ENCODE measurements around the gene RBMS1. TPM values are rescaled to one million over a fixed set of nuclear protein-coding genes. Genes with fewer than 3 reads are reported as not detected.

Gene RBMS1
- total and polyA plus RNA-seq, 5 donors: 41.7 to 73.5 (median 62.7) TPM

DNA sequence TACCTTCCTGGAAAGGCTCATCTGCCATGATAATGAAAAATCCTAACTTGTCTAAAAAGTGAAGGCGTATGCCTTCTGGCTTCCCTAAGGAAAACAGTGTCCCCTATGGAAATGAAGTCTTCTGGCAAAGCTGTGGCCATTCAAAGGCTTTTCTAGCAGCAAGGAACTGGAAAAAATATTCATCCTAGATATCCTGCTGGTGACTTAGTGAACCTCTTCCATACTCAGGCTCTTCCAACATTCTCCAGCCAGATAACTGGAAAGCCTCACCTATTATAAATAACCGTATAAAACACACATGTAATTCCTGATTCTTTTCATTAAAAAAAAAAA is 84.7 kb downstream of the RBMS1 start:
- peak overlapping the region; percentile 4 for H3K4me3 ChIP-seq (ENCODE audit: low read length)
- intact Hi-C loops (cut with DNase I): loop anchor here in 1 of 4 donors (10.0 kb wide), 2 partner anchors 84 to 86 kb away; partner anchors contain the start of gene RBMS1

DNA sequence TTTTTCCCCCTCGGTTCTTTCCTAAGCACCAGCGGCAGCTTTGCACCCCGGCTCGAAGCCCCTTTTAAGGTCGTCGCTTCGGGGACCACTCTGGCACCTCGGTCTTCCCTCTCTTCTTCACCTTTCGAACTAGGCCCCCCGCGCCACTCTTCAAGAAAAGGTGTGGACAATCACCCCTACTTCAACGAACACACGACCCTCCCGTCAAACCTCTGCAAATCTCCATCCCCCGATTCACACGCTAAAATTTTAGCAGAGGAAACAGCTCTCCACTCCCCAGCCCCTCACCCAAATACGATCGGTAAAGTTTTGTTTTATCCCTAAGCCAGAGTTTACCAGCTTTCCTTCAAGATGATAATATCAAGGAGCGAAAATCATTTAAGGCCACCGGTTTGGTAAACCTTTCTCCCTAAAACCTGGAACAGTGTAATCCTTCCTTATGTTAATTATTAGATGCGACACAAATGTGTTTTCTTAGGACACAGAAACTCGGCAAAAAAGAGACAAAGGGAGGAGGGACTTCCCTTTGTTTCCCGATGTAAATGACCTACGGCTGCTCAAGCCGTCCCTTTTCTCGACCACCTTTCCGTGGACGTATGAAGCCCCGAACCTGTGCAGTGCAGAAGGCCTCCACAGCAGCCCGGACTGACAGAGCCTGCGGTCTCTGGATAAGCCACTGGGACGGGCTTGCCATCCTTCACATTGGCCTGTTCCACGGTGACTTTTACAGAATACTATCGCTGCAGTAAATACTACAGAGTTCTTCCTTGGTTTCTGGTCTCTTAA is 85.2 kb downstream of the RBMS1 start:
- no peaks in the 10 kb centered on the region for H3K9me3 ChIP-seq (ENCODE audit: control insufficient read depth, low read length)
- peak overlapping the region; percentile 83 for H3K4me3 ChIP-seq (ENCODE audit: low read length)
- peak; percentile 33 to 46 for ATAC-seq
- no peaks in the 10 kb centered on the region for H3K27me3 ChIP-seq (ENCODE audit: control insufficient read depth, insufficient read depth)
- peaks cover 12% of the 10 kb centered on the region for H3K4me1 ChIP-seq (ENCODE audit: control insufficient read depth, insufficient read depth, low read length)
- intact Hi-C loops (cut with DNase I): loop anchor here in 1 of 4 donors (10.0 kb wide), 2 partner anchors 84 to 86 kb away; partner anchors contain the start of gene RBMS1
- peak overlapping the region; percentile 87 for H3K27ac ChIP-seq (ENCODE audit: low read length)
- WGBS: 19% methylated on average over 34 of the region's 34 CpGs
- DNase-seq: peak; percentile 24 to 70 (median 58)

More for the DNA sequence above, 84.7 kb downstream of the RBMS1 start:
- Histone ChIP-seq H3K27ac (ENCODE audit: low read length) (peak overlapping the region; percentile 87), H3K4me1 (ENCODE audit: control insufficient read depth, insufficient read depth, low read length) (peaks cover 12% of the 10 kb centered on the region), H3K9me3 (ENCODE audit: control insufficient read depth, low read length) (no peaks in the 10 kb centered on the region), H3K27me3 (ENCODE audit: control insufficient read depth, insufficient read depth) (no peaks in the 10 kb centered on the region)
- DNase-seq (no peak), ATAC-seq (no peak)
- 57% methylated on average over 2 of the region's 2 CpGs for WGBS

DNA sequence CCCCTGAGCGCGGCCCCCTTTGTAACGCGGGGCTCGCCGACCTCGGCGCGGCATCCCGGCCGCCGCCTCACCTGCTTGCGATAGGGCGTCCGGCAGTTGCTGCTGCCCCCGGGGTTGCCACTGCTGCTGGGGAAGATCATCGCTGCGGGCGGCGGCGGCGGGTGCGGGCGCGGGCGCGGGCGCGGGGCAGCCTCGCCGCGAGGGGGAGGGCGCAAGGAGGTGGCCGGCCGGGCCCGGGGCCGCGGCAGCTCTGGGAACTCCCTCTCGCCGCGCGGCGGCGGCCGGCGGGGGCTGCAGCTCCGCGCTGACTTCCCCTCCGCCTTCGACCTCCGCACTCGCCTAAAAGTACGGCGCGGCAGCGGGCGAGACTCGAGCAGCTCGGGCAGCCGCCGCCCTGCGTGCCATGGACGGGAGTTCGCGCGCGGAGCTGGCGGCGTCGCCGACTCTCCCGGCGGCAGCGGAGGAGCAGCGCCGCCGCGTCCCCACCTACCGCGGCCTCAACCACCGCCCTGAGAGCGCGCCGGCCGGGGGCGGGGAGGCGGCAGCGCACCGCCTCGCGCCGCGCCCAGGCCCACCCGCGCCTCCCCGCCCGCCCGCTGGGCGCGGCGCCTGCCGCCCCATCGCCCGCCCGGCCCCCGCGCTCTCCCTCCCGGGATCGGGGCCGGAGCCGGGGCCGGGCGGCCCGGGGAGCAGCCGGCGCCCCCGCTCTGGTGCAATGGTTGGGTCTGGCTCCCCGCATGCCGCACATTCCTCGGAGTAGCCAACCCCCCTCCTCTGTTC is 86.0 kb downstream of the RBMS1 start:
- under 1% methylated on average over 117 of the region's 120 CpGs for WGBS
- H3K4me1 ChIP-seq (ENCODE audit: control insufficient read depth, insufficient read depth, low read length): peaks cover 12% of the 10 kb centered on the region
- H3K27me3 ChIP-seq (ENCODE audit: control insufficient read depth, insufficient read depth): no peaks in the 10 kb centered on the region
- intact Hi-C loops (cut with DNase I): loop anchor here in 1 of 4 donors (10.0 kb wide), 2 partner anchors 83 to 87 kb away; partner anchors contain the start of gene RBMS1
- peak overlapping the region; percentile 83 for H3K4me3 ChIP-seq (ENCODE audit: low read length)
- peak; percentile 90 for ATAC-seq
- no peaks in the 10 kb centered on the region for H3K9me3 ChIP-seq (ENCODE audit: control insufficient read depth, low read length)
- peak overlapping the region; percentile 80 for H3K27ac ChIP-seq (ENCODE audit: low read length)
- peak; percentile 67 to 88 (median 87) for DNase-seq

DNA sequence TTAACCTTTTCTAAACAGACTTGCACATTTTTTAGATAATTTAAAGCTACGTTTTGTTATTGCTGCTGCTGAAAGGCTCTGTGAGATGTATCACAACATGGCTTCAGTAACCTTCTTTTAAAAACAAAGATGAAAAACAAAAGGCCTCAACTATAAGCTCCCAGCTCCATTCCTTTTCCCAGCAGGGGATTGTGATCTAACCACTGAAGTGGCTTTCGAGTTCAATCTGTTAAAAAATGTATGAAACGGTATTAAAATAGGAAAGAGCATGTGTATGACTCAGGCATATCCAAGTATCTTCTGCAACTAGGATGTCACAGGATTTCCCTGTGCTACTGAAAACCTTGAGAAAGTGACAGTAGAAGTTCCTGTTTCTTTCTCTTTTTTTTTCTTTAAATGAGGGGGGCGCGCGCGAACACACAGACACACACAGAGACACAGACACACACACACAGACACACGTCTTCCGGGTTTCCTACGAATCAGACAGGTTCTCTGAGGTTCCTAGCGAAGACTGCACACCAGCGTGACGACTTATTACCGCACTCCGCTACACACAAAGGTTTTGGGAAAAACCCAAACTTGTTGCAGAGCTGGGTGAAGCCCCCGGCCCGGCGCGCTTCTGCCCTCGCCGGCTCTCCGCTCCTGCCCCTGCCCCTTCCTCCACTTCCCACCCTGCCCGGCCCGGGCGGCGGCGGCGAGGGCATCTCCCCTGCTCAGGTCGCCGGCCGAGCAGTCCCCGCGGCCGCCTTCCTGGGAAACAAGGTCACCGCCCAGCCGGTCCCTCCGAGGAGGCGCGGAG is 86.8 kb downstream of the RBMS1 start:
- intact Hi-C loops (cut with DNase I): loop anchor here in 1 of 4 donors (10.0 kb wide), 2 partner anchors 82 to 88 kb away; partner anchors contain the start of gene RBMS1
- ATAC-seq: peak; percentile 47 to 55
- under 1% methylated on average over 39 of the region's 39 CpGs for WGBS
- no peaks in the 10 kb centered on the region for H3K27me3 ChIP-seq (ENCODE audit: control insufficient read depth, insufficient read depth)
- DNase-seq: peak in 2 of 3 donors; percentile 43 to 83
- peak overlapping the region; percentile 80 for H3K27ac ChIP-seq (ENCODE audit: low read length)
- H3K4me1 ChIP-seq (ENCODE audit: control insufficient read depth, insufficient read depth, low read length): peaks cover 14% of the 10 kb centered on the region
- no peaks in the 10 kb centered on the region for H3K9me3 ChIP-seq (ENCODE audit: control insufficient read depth, low read length)
- peak overlapping the region; percentile 83 for H3K4me3 ChIP-seq (ENCODE audit: low read length)

DNA sequence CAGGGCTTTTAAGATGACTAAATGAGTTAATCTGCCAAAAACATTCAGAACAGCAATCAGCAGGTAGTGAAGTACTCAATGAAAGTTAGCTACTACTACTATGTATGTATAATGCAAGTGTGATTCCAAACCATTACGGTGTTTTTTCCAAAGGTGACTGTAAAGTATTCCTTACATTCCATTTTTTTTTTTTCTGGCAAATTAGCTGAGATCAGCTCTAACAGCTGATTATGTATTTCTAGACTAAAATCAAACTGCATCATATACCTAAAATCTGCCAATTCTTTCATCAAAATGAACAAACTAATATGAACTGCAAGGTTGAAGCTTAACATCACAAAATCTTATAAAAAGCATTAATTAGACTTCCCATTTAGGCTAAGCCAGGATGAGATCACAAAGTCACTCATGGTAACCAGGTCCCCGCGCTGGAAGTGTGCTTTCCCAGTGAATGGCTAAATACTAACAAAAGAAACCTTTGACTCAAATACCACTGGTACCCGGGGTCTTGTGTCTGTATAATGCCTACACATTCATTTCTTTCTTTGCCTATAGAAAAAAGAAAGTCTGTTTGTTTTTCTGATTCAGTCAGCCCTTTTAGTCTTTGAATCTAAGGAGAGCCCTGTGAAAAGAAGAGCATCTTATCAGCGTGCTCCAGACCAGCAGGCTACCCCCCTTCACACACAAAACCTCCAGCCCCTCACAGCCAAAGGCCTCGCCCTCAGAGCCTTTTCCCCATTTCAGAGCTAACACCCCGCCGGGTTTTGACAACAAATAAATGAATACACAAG is 88.3 kb downstream of the RBMS1 start:
- ATAC-seq: no peak
- peak overlapping the region; percentile 42 for H3K27ac ChIP-seq (ENCODE audit: low read length)
- intact Hi-C loops (cut with DNase I): loop anchor here in 1 of 4 donors (10.0 kb wide), 2 partner anchors 80 to 90 kb away; partner anchors contain the start of gene RBMS1

DNA sequence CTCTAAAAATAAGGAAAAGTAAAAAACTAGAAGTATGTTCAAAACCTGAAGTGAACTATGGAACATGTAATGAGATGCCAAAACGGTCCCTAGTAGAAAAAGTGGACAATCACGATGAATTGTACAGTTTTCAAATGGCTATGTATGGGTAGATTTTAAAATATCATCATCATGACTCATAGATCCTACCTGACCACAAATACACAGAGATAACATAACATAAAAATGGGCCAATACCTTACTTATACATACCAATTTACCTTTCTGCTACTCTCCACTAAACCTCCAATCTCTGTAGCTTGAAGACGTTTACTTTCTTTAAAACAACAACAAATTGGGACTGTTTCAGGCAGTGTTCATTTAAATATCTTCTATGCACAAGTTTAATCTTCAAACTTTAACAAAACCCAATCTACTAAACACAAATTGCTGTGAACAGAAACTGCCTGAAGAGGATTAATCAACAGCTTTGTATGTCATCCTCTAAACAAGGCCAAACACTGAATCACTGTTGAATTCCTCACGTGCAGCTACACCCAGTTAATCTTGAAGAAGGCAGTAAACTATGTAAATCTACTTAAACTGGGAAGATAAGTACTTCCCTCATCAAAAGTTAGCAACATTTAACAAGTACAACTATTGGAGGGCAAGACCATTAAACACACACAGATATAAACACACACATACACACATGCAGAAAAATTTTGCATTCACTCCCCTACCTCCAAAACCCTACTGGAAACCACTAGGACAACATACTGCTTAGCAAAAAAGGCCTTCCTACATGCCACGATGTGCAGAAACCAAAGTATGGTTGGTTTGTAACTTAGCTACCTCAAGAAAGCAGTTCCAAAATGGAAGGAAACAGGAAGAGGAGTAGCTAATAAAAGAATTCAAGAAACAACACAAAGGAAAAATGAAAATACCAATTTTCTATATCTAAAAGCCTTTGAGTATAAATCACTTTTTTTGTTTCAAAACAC is 90.3 kb downstream of the RBMS1 start:
- no peak overlapping the region for H3K27ac ChIP-seq (ENCODE audit: low read length)
- ATAC-seq (no peak), DNase-seq (no peak)
- no peaks in the 10 kb centered on the region for H3K27me3 ChIP-seq (ENCODE audit: control insufficient read depth, insufficient read depth)
- intact Hi-C loops (cut with DNase I): loop anchor here in 1 of 4 donors (10.0 kb wide), 2 partner anchors 78 to 92 kb away; partner anchors contain the start of gene RBMS1
- H3K4me1 ChIP-seq (ENCODE audit: control insufficient read depth, insufficient read depth, low read length): peaks cover 12% of the 10 kb centered on the region
- 48% methylated on average over 5 of the region's 5 CpGs for WGBS
- no peaks in the 10 kb centered on the region for H3K9me3 ChIP-seq (ENCODE audit: control insufficient read depth, low read length)
- no peak overlapping the region for H3K4me3 ChIP-seq (ENCODE audit: low read length)

More for the DNA sequence above, 88.3 kb downstream of the RBMS1 start:
- peaks cover 8% of the 10 kb centered on the region for H3K4me1 ChIP-seq (ENCODE audit: control insufficient read depth, insufficient read depth, low read length)
- 30% methylated on average over 8 of the region's 8 CpGs for WGBS
- no peak for DNase-seq
- H3K27me3 ChIP-seq (ENCODE audit: control insufficient read depth, insufficient read depth): no peaks in the 10 kb centered on the region
- no peaks in the 10 kb centered on the region for H3K9me3 ChIP-seq (ENCODE audit: control insufficient read depth, low read length)
- peak overlapping the region; percentile 83 for H3K4me3 ChIP-seq (ENCODE audit: low read length)

DNA sequence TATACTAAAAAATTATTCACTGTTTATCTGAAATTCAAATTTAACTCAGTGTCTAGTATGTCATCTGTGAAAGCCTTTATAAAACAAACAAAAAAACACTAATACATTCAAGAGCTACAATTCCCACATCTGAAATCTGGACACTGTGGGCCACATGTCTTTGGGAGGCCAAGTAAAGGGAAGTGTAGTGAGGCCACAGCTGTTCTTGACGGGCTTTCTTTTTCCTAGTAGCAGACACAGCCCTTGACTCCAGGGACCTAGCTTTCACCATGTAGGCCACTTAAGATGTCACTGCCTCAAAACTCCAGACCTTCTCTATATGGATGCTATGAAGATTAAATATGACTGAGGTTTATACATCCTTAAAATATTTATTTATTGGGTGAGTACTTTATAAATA is 91.1 kb downstream of the RBMS1 start:
- ATAC-seq (peak in 1 of 2 donors; percentile 27), DNase-seq (peak in 1 of 3 donors; percentile 13)
- Histone ChIP-seq H3K4me1 (ENCODE audit: control insufficient read depth, insufficient read depth, low read length) (peaks cover 17% of the 10 kb centered on the region), H3K27ac (ENCODE audit: low read length) (no peak overlapping the region), H3K27me3 (ENCODE audit: control insufficient read depth, insufficient read depth) (no peaks in the 10 kb centered on the region), H3K9me3 (ENCODE audit: control insufficient read depth, low read length) (no peaks in the 10 kb centered on the region), H3K4me3 (ENCODE audit: low read length) (no peak overlapping the region)
- WGBS: 26% methylated on average over 1 of the region's 1 CpG
- intact Hi-C loops (cut with DNase I): loop anchor here in 1 of 4 donors (10.0 kb wide), 2 partner anchors 78 to 92 kb away; partner anchors contain the start of gene RBMS1

DNA sequence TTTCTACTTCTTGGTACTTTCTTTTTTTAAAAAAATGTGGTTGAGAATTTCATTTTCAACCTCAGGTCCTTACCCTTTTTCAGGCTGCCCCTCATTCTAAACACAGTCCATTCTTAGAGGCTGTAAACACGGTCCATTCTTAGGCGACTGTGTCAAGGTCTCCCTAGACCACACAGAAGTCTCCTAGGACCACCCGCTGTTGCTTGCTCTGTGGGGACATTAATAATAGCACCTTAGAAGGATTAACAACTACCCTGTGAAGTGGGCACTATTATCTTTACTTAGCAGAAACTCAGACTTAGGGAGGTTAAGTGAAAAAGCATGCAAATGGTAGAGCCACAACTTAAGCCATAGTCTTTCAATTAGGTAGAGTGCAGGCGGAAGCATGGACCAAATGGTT is 91.7 kb downstream of the RBMS1 start:
- H3K4me3 ChIP-seq (ENCODE audit: low read length): no peak overlapping the region
- intact Hi-C loops (cut with DNase I): loop anchor here in 1 of 4 donors (10.0 kb wide), 2 partner anchors 77 to 93 kb away; partner anchors contain the start of gene RBMS1
- H3K4me1 ChIP-seq (ENCODE audit: control insufficient read depth, insufficient read depth, low read length): peaks cover 19% of the 10 kb centered on the region
- H3K9me3 ChIP-seq (ENCODE audit: control insufficient read depth, low read length): no peaks in the 10 kb centered on the region
- no peak for ATAC-seq
- no peaks in the 10 kb centered on the region for H3K27me3 ChIP-seq (ENCODE audit: control insufficient read depth, insufficient read depth)
- DNase-seq: no peak
- 93% methylated on average over 4 of the region's 4 CpGs for WGBS
- no peak overlapping the region for H3K27ac ChIP-seq (ENCODE audit: low read length)

DNA sequence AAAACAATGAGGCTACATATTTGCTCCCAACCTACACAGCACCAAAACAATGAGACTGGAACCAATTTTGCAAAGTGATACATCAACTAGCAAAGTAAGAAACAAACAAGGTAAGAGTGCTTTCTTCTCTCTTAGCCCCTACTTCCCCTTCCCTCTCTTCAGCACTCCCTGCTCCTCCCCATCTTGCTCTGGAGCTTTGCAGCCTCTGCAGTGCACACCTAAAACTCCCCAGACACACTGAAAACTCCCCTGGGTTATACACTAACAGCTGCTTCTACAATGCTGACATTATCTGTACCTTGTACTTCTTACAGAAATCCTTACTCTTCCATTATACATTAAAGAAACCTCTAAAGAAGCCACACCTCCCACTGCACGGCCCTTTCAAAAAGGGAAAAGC is 93.7 kb downstream of the RBMS1 start:
- Histone ChIP-seq H3K27ac (ENCODE audit: low read length) (no peak overlapping the region), H3K9me3 (ENCODE audit: control insufficient read depth, low read length) (no peaks in the 10 kb centered on the region), H3K27me3 (ENCODE audit: control insufficient read depth, insufficient read depth) (no peaks in the 10 kb centered on the region), H3K4me3 (ENCODE audit: low read length) (no peak overlapping the region), H3K4me1 (ENCODE audit: control insufficient read depth, insufficient read depth, low read length) (peaks cover 17% of the 10 kb centered on the region)
- DNase-seq: no peak
- no peak for ATAC-seq
- 74% methylated on average over 1 of the region's 1 CpG for WGBS
- intact Hi-C loops (cut with DNase I): loop anchor here in 1 of 4 donors (10.0 kb wide), 2 partner anchors 75 to 95 kb away; partner anchors contain the start of gene RBMS1

Measured in right cardiac atrium (tissue), 5 donors.